ENCODE measurements around the gene MDH1.
"Not testable (repeated sequence)": the region's sequence is repeated elsewhere in the genome, so short reads cannot be mapped to it uniquely, and the experiment has no call there.

MDH1 gene

GRCh38 chr2:63588385-63589147 is at the start of gene MDH1, which contains the start of gene WDPCP:
MDH1 (plus strand) TSS chr2:63588963; CDS start chr2:63589044, 81 bp downstream.
WDPCP (minus strand) TSS chr2:63588477; CDS start chr2:63588271, 206 bp downstream.
- DNase-seq (ENCODE audit: low read depth in 2 of 2) = peak; percentile 82 to 88

- DNase-seq (ENCODE audit: low read depth in 2 of 2) = no peak
These were observed 49.2 kb upstream of the MDH1 start for GRCh38 chr2:63539416-63540162.

- no peak for DNase-seq (ENCODE audit: low read depth in 2 of 2)
These were observed 44.6 kb upstream of the MDH1 start for GRCh38 chr2:63544017-63544627.

GRCh38 chr2:63545023-63545422 is 43.7 kb upstream of the MDH1 start:
- DNase-seq (ENCODE audit: low read depth in 2 of 2) = no peak

GRCh38 chr2:63553049-63553448 is 35.7 kb upstream of the MDH1 start:
- no peak for DNase-seq (ENCODE audit: low read depth in 2 of 2)

- DNase-seq (ENCODE audit: low read depth in 2 of 2) = no peak
These were observed 33.5 kb upstream of the MDH1 start for GRCh38 chr2:63555299-63555698.

GRCh38 chr2:63555931-63556330 is 32.8 kb upstream of the MDH1 start:
- DNase-seq (ENCODE audit: low read depth in 2 of 2) = no peak

- not testable (repeated sequence) for DNase-seq (ENCODE audit: low read depth in 2 of 2)
These were observed 30.9 kb upstream of the MDH1 start for GRCh38 chr2:63557819-63558218.

- not testable (repeated sequence) for DNase-seq (ENCODE audit: low read depth in 2 of 2)
These were observed 29.8 kb upstream of the MDH1 start for GRCh38 chr2:63558922-63559321.

GRCh38 chr2:63562751-63563150 is 26.0 kb upstream of the MDH1 start:
- DNase-seq (ENCODE audit: low read depth in 2 of 2) = no peak

- no peak for DNase-seq (ENCODE audit: low read depth in 2 of 2)
These were observed 19.0 kb upstream of the MDH1 start for GRCh38 chr2:63569740-63570139.

GRCh38 chr2:63571291-63571690 is 17.5 kb upstream of the MDH1 start:
- no peak for DNase-seq (ENCODE audit: low read depth in 2 of 2)

- no peak for DNase-seq (ENCODE audit: low read depth in 2 of 2)
These were observed 16.8 kb upstream of the MDH1 start for GRCh38 chr2:63572001-63572400.

GRCh38 chr2:63573026-63573425 is 15.7 kb upstream of the MDH1 start:
- DNase-seq (ENCODE audit: low read depth in 2 of 2) = not testable (repeated sequence)

- not testable (repeated sequence) for DNase-seq (ENCODE audit: low read depth in 2 of 2)
These were observed 14.9 kb upstream of the MDH1 start for GRCh38 chr2:63573726-63574345.

- no peak for DNase-seq (ENCODE audit: low read depth in 2 of 2)
These were observed 12.2 kb upstream of the MDH1 start for GRCh38 chr2:63576546-63576945.

- no peak for DNase-seq (ENCODE audit: low read depth in 2 of 2)
These were observed 10.0 kb upstream of the MDH1 start for GRCh38 chr2:63578767-63579166.

GRCh38 chr2:63580651-63581297 is 8.0 kb upstream of the MDH1 start:
- DNase-seq (ENCODE audit: low read depth in 2 of 2) = no peak

GRCh38 chr2:63581298-63581961 is 7.3 kb upstream of the MDH1 start:
- no peak for DNase-seq (ENCODE audit: low read depth in 2 of 2)

- DNase-seq (ENCODE audit: low read depth in 2 of 2) = no peak
These were observed 5.9 kb upstream of the MDH1 start for GRCh38 chr2:63582873-63583272.

- no peak for DNase-seq (ENCODE audit: low read depth in 2 of 2)
These were observed 864 bp upstream of the MDH1 start for GRCh38 chr2:63587814-63588384.
